ENCODE results near the gene CD3D.
"Not testable (repeated sequence)": the region's sequence is repeated elsewhere in the genome, so short reads cannot be mapped to it uniquely, and the experiment has no call there.

Gene CD3D

GRCh38 chr11:118338637-118339061 lies 3.9 kb downstream of the CD3D start:
- DNase-seq: peak; percentile 29

- no peak for DNase-seq
Observed at GRCh38 chr11:118334745-118335144, 7.8 kb downstream of the CD3D start.

- DNase-seq: no peak
Observed at GRCh38 chr11:118328745-118329144, 13.8 kb downstream of the CD3D start.

- DNase-seq: no peak
Observed at GRCh38 chr11:118325283-118325682, 17.2 kb downstream of the CD3D start.

GRCh38 chr11:118322721-118323120 lies 19.8 kb downstream of the CD3D start:
- no peak for DNase-seq

- DNase-seq: no peak
Observed at GRCh38 chr11:118321386-118322082, 21.0 kb downstream of the CD3D start.

- DNase-seq: no peak
Observed at GRCh38 chr11:118320515-118320914, 22.0 kb downstream of the CD3D start.

- DNase-seq: peak; percentile 71
Observed at GRCh38 chr11:118319337-118319707, 23.2 kb downstream of the CD3D start.

GRCh38 chr11:118318581-118319336 lies 23.7 kb downstream of the CD3D start:
- DNase-seq: no peak

- no peak for DNase-seq
Observed at GRCh38 chr11:118318124-118318523, 24.4 kb downstream of the CD3D start.

- no peak for DNase-seq
Observed at GRCh38 chr11:118314988-118315411, 27.5 kb downstream of the CD3D start.

GRCh38 chr11:118313242-118313641 lies 29.3 kb downstream of the CD3D start:
- no peak for DNase-seq

GRCh38 chr11:118312328-118312727 lies 30.2 kb downstream of the CD3D start:
- DNase-seq: no peak

- no peak for DNase-seq
Observed at GRCh38 chr11:118311518-118311917, 31.0 kb downstream of the CD3D start.

- no peak for DNase-seq
Observed at GRCh38 chr11:118310781-118311485, 31.6 kb downstream of the CD3D start.

GRCh38 chr11:118310271-118310670 lies 32.2 kb downstream of the CD3D start:
- DNase-seq: no peak

GRCh38 chr11:118308995-118309528 lies 33.4 kb downstream of the CD3D start:
- DNase-seq: not testable (repeated sequence)

GRCh38 chr11:118306556-118306955 lies 35.9 kb downstream of the CD3D start:
- DNase-seq: no peak

GRCh38 chr11:118305726-118306125 lies 36.8 kb downstream of the CD3D start:
- DNase-seq: no peak

GRCh38 chr11:118304568-118305248 lies 37.8 kb downstream of the CD3D start, which contains the start of gene CD3E:
Gene CD3E, plus strand, starts transcription at chr11:118304730. Its CDS starts 223 bp downstream, at chr11:118304953.
- DNase-seq: no peak

GRCh38 chr11:118304227-118304567 lies 38.3 kb downstream of the CD3D start:
- DNase-seq: no peak

- DNase-seq: no peak
Observed at GRCh38 chr11:118301600-118302195, 40.8 kb downstream of the CD3D start.
